Measurements from ENCODE around the gene RBBP4.
"Not testable (repeated sequence)": the region's sequence is repeated elsewhere in the genome, so short reads cannot be mapped to it uniquely, and the experiment has no call there.

The RBBP4 gene

GRCh38 chr1:32642292-32642827, 8.6 kb upstream of the RBBP4 start:
- not testable (repeated sequence) for DNase-seq

- DNase-seq = no peak
These were observed 6.6 kb upstream of the RBBP4 start for GRCh38 chr1:32644426-32644825.

GRCh38 chr1:32647308-32648134, 3.5 kb upstream of the RBBP4 start:
- no peak for DNase-seq

GRCh38 chr1:32650248-32650751, 708 bp upstream of the RBBP4 start, which contains the start of gene ZBTB8OS:
Gene ZBTB8OS (minus strand): TSS chr1:32650550. CDS start chr1:32650529, 21 bp downstream.
- peak; percentile 84 for DNase-seq

GRCh38 chr1:32651461-32652073, 559 bp downstream of the RBBP4 start:
- DNase-seq = no peak

GRCh38 chr1:32652244-32652962, 1.4 kb downstream of the RBBP4 start:
- DNase-seq = no peak

- DNase-seq = no peak
These were observed 8.6 kb downstream of the RBBP4 start for GRCh38 chr1:32659581-32659980.

GRCh38 chr1:32665915-32666314, 14.9 kb downstream of the RBBP4 start:
- no peak for DNase-seq

GRCh38 chr1:32666901-32667566, 16.0 kb downstream of the RBBP4 start:
- no peak for DNase-seq

- not testable (repeated sequence) for DNase-seq
These were observed 17.7 kb downstream of the RBBP4 start for GRCh38 chr1:32668716-32669115.

- no peak for DNase-seq
These were observed 25.9 kb downstream of the RBBP4 start for GRCh38 chr1:32676945-32677344.

GRCh38 chr1:32679993-32680392, 29.0 kb downstream of the RBBP4 start:
- DNase-seq = not testable (repeated sequence)

- no peak for DNase-seq
These were observed 29.6 kb downstream of the RBBP4 start for GRCh38 chr1:32680642-32681041.

- no peak for DNase-seq
These were observed 30.5 kb downstream of the RBBP4 start for GRCh38 chr1:32681509-32681908.

GRCh38 chr1:32681999-32682398, 31.0 kb downstream of the RBBP4 start:
- DNase-seq = no peak

GRCh38 chr1:32683397-32683796, 32.4 kb downstream of the RBBP4 start:
- no peak for DNase-seq

GRCh38 chr1:32684167-32684811, 33.3 kb downstream of the RBBP4 start:
- no peak for DNase-seq

GRCh38 chr1:32685498-32685897, 34.5 kb downstream of the RBBP4 start:
- no peak for DNase-seq

GRCh38 chr1:32686387-32686786, 35.4 kb downstream of the RBBP4 start:
- DNase-seq = no peak

- DNase-seq = no peak
These were observed 42.6 kb downstream of the RBBP4 start for GRCh38 chr1:32693455-32694174.
